WERI-Rb-1 (cell line): ENCODE measurements around the gene SH2D3A.
A peak's percentile ranks its signal among the peaks of the same experiment; 100 is the strongest.

Experiments
- DNase-seq: peaks from one replicate; pipeline ENCODE4 v3.0.0-alpha.2; 2020
- H3K27ac ChIP-seq: fragments of 250-450 bp; sonication (Bioruptor Pico); 2 replicates; pipeline ENCODE4 v1.5.1; 2020; ENCODE audit warnings: mild to moderate bottlenecking, moderate library complexity
- H3K27me3 ChIP-seq: fragments of 250-450 bp; sonication (Bioruptor Pico); 2 replicates; pipeline ENCODE4 v1.5.1; 2021; ENCODE audit warnings: mild to moderate bottlenecking, low read depth, moderate library complexity; ENCODE audit not compliant: insufficient read depth, severe bottlenecking
- H3K36me3 ChIP-seq: fragments of 250-450 bp; sonication (Bioruptor Pico); 2 replicates; pipeline ENCODE4 v1.5.1; 2020; ENCODE audit warnings: mild to moderate bottlenecking, moderate library complexity
- H3K4me3 ChIP-seq: 2 replicates; pipeline ENCODE4 v1.5.1; 2011; ENCODE audit warnings: low read depth, mild to moderate bottlenecking, control low read depth, low read length
- H3K9me3 ChIP-seq: fragments of 250-450 bp; sonication (Bioruptor Pico); 2 replicates; pipeline ENCODE4 v1.5.1; 2021; ENCODE audit warnings: mild to moderate bottlenecking, moderate library complexity; ENCODE audit not compliant: severe bottlenecking
- CTCF ChIP-seq: IDR thresholded peaks from 2 replicates; pipeline ENCODE4 v1.5.1; 2011; ENCODE audit warnings: low read depth, mild to moderate bottlenecking, control low read depth, inconsistent platforms, low read length

The SH2D3A gene

DNA sequence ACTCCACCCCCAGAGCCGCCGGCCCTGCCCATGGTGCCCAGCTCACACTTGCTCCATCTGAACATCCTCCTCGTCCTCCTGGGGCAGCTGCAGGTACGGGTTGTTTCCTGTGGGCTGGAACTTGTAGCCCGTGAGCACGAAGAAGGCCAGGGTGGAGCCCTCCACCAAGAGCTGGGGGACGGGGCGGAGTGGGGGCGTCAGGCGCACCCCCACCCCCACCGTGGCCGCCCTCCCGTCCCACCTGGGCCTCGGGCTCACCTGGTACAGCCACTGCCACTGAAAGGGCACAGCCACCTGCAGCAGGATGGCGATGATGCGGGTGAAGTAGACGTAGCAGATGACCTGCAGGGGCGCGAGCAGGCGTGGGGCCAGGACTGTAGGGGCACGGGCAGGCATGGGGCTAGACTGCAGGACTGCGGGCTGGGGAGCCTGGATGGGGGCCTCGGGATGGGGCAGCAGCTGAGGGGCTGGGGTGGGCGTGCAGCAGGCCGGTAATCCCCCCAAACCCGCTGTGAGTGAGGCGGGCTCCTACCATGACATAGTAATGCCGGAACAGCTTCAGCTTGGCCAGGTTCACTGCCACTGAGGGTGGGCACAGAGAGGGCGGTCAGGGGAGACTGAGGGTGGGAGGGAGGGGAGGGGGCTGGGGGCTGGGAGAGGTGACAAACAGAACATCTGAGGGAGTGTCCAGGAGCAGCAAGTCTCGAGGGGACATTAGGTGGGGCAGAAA is 36.1 kb downstream of the SH2D3A start:
- no peaks in the 10 kb centered on the region for H3K27me3 ChIP-seq
- no peak for TF ChIP-seq CTCF
- H3K4me3 ChIP-seq, result no peak overlapping the region
- no peaks in the 10 kb centered on the region for H3K36me3 ChIP-seq
- no peaks in the 10 kb centered on the region for H3K9me3 ChIP-seq
- H3K27ac ChIP-seq, result no peak overlapping the region
- no peak for DNase-seq

DNA sequence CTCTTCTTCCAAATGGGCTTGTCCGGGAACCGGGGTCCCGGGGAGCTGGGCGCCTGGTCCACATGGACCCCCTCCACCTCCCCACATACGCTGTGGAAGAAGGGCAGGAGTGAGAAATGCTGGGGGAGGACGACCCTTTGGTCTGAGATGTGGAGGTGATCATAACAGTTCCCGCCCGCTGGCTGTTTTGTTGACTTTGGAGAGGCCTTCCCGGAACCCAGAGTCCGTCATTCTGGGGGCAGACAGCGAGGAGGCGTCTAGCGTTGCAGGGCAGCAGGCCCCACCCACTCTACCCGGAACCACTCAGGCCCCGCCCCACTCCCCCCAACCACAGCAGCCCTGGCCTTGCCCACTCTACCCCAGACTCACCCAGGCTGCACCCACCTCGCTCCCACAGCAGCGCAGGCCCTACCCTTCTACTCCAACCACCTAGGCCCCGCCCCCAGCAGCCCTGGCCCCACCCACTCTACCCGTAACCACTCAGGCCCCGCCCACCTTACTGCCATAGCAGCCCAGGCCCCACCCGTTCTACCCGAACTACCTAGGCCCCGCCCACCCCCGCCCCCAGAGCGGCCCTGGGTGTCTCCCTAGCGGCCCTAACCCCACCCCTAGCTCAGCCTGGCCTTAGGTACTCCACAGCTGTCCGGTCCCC is 37.0 kb downstream of the SH2D3A start:
- Histone ChIP-seq H3K27ac (no peak overlapping the region), H3K27me3 (no peaks in the 10 kb centered on the region), H3K9me3 (no peaks in the 10 kb centered on the region), H3K36me3 (no peaks in the 10 kb centered on the region), H3K4me3 (no peak overlapping the region)
- no peak for TF ChIP-seq CTCF
- peak; percentile 47 for DNase-seq

GRCh38 chr19:6729573-6730152 is 37.6 kb downstream of the SH2D3A start:
- Histone ChIP-seq H3K36me3 (no peaks in the 10 kb centered on the region), H3K4me3 (no peak overlapping the region)

GRCh38 chr19:6728346-6728745 is 38.9 kb downstream of the SH2D3A start:
- H3K9me3 ChIP-seq, result no peaks in the 10 kb centered on the region
- no peak overlapping the region for H3K4me3 ChIP-seq
- H3K27ac ChIP-seq, result no peak overlapping the region
- no peak for DNase-seq
- no peaks in the 10 kb centered on the region for H3K36me3 ChIP-seq
- H3K27me3 ChIP-seq, result no peaks in the 10 kb centered on the region
- no peak for TF ChIP-seq CTCF

More at GRCh38 chr19:6729573-6730152, 37.6 kb downstream of the SH2D3A start:
- no peaks in the 10 kb centered on the region for H3K9me3 ChIP-seq
- DNase-seq, result no peak
- TF ChIP-seq CTCF, result no peak
- no peak overlapping the region for H3K27ac ChIP-seq
- H3K27me3 ChIP-seq, result no peaks in the 10 kb centered on the region

DNA sequence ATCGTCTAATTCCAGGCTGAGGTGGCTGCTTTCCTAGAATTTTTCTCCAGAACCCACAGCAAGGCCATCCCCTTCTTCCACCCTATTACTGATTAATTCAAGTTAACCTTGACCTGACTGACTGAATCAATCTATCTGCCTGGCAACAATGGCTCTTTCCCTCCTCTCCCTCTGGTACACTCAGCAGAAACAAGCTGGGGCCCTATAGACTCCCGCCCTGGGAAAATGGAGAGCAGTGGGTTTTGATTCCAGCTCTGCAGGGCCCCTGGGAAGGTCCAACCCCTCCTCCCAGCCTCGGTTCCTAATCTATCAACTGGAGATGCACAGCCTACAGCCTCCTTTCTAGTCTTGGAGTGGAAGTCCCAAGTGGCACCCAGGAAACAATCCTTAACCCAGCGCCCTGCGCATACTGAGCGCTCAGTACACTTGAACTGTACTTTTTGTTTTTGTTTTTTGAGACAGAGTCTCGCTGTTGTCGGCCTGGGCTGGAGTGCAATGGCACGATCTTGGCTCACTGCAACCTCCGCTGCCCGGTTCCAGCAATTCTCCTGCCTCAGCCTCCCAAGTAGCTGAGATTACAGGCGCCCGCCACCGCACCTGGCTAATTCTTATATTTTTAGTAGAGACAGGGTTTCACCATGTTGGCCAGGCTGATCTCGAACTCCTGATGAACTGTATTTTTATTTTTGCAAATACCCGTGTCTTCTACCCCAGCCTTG is 41.6 kb downstream of the SH2D3A start:
- H3K27ac ChIP-seq, result no peak overlapping the region
- DNase-seq, result no peak

More for the DNA sequence above, 41.6 kb downstream of the SH2D3A start:
- Histone ChIP-seq H3K36me3 (no peaks in the 10 kb centered on the region), H3K27me3 (no peaks in the 10 kb centered on the region), H3K4me3 (no peak overlapping the region), H3K9me3 (no peaks in the 10 kb centered on the region)
- no peak for TF ChIP-seq CTCF
